Stimulated activated naive CD4-positive, alpha-beta T cell treated with Interleukin-2 at 50 U/mL for 16 hours (primary cell): ENCODE data around the gene STXBP1.
A peak's percentile ranks its signal among the peaks of the same experiment; 100 is the strongest.
"Not testable (repeated sequence)": the region's sequence is repeated elsewhere in the genome, so short reads cannot be mapped to it uniquely, and the experiment has no call there.

ENCODE experiments used
- DNase-seq: peaks from one replicate; lab custom pipeline; 2025; lab: John Stamatoyannopoulos, UW

STXBP1 gene

GRCh38 chr9:127611899-127612790 is at the start of gene STXBP1:
STXBP1 (plus strand) TSS chr9:127612277; CDS start chr9:127612404, 127 bp downstream.
- DNase-seq: peak; percentile 79

- no peak for DNase-seq
Observed at GRCh38 chr9:127562279-127562796, 49.7 kb upstream of the STXBP1 start.

DNA sequence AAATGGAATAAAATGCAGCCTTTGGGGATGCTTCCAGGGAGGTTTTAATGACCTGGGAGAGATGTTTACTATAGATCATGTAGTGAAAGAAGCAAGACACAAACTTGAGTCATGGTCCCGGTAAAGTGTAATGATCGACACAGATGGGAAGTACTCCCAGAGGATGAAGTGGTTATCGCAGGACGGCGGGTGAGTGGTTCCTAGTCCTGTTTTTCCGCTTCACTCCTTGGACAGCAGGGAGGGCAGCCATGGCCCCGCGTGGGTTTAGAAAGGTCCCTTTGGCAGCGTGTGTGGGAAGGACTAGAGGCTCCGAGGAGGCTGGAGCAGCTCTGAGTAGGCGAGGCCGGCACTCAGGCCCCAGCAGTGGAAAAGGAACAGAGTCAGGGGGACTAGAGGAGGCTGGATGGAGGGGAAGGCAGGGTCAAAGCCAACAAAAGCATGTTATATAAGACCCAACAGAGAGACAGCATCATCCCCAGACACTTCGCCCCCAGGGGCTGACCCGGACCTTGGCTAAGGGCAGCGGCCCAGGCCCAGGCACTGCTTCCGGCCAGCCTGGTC is 49.2 kb upstream of the STXBP1 start:
- DNase-seq: no peak

DNA sequence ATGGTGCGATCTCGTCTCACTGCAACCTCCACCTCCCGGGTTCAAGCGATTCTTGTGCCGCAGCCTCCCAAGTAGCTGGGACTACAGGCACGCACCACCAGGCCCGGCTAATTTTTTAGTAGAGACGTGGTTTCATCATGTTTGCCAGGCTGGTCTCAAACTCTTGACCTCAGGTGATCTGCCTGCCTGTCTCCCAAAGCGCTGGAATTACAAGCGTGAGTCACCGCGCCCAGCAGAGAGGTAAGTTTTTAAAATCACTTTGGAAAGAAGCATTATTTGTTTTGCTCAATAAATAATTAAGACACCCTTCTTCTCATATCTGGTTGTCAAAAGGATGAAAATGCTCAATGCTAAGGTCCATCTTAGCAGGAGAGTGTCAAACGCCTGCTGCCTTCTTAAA is 48.5 kb upstream of the STXBP1 start:
- no peak for DNase-seq

DNA sequence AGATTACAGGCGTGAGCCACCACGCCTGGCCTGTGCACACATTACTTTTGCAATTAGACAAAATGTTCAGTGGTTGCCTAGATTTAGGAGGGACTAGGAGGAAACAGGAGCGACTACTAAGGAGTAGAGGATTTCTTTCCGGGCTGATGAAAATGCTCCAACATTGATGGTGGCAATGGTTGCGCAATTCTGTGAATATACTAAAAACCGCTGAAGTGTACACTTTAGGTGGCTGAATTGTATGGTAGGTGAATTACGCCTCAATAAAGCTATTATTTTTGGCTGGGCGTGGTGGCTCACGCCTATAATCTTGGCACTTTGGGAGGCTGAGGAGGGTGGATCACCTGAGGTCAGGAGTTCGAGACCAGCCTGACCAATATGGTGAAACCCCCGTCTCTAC is 46.8 kb upstream of the STXBP1 start:
- no peak for DNase-seq

DNA sequence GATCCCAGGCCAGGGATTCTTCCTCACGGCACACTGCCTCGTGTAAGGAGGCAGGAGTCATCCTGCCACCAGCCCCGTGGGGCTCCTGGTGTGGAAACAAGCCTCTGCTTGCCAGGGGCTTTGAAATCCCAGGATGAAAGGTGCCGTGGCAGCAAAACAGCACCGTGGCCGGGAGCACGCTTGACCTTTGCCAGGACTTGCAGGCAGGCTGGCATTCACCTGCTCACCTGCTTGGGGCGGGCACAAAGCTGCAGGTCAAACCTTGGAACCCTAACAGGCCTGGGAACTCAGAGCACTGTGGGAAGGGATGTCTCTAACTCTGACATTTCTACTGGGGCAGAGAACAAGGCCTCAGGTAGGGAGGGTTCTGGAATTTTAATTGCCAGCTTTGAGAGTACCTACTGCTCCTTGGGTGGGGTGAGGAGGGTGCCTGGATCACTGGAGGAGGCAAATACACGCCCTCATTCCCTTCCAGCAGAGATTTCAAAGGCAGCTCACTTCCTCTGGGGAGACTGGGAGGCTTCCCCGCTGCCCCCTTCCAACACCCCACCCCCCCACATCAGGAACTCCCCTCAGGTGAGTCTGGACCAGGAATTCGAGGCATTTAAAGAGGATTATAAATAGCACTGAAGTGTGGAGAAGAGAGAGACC is 45.6 kb upstream of the STXBP1 start:
- no peak for DNase-seq

DNA sequence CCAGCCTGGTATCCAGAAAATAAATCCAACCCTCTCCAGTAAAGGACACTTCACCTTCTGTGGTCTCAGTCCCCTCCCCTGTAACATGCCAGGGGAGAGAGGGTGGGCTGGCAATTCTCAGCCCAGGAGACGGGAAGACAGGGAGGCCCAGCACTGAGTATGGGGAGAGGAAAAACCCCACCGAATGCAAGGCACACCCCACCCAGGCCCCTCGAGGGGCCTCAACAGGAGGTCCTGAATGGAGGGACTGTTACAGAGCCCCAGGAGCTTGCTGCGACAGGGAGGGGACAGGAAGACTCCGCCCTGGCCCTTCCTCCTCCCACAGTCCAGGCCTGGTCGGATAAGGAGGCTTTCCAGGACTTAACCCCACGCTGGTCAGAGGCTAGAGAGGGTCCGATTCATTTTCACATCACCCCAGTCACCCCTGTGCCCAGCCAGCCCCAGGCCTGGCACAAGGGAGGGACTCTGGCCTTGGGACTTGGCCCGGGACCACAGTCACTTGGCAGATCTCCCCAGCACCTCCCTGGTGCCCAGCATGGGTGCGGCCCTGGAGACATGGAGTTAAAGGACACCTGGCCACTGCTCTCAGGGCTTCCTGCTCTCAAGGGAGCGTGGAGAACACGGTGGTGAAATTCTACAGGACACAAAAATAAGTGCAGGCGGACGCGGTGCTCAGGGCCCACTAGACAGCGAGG is 44.9 kb upstream of the STXBP1 start:
- DNase-seq: no peak

DNA sequence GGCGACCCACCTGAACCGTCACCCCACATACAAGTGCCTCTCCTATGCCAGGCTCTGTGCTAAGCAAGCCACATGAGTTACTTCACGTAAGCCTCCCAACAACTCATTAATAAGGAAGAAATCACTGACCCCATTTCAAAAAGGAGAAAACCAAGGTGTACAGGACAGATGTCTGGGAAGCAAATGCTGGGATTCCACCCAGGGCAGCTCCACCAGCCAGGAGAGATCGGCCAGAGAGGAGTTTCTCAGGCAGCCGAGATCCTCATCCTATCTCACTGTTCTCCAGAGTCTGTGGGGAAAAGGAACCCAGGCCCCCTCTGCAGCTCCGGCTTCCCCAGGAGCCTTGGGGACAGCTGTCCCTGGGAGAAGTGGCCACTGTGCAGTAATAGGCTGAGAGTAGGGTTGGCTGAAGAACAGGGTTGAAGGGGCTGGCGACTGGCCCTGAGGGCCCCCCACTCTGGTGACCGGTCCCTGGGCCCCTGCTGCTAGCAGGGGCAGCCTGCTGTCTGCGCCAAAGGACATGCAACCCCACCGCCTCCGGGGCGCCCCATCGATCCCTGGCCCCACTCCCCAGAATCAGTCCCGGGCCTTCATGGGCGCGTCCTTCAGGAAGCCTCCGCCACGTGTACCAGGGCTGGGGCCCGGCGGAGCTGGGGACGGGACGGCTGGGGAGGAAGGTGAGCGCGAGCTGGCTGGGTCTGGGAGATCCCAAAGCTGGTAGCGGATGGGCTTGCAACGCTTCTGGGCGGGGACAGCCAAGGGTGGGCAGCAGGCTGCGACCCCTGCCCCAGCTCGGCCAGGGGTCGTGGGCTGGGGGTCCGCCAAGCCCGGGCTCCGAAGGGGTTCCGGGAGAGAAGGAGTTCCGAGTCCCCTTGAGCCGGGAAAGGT is 44.1 kb upstream of the STXBP1 start:
- DNase-seq: no peak

DNA sequence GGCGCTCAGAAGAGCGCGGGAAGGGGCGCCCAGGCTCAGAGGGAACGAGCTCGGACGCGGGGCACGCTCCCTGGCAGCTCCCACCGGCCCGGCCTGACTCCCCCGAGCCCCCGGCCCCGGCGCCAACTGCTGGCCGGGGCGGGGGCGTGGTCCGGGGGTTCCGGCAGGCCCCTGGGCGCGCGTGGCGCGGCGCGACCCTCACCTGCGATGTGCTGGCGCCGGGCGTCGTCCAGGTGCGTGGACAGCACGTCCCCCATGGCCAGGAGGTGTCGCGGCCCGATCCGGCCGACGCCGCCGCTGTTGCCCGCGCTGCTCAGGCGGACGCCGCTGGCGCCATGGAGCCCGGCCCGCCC is 43.5 kb upstream of the STXBP1 start:
- no peak for DNase-seq

- peak; percentile 86 for DNase-seq
Observed at GRCh38 chr9:127568971-127569885, 42.8 kb upstream of the STXBP1 start.

- DNase-seq: no peak
Observed at GRCh38 chr9:127569886-127570401, 42.1 kb upstream of the STXBP1 start.

DNA sequence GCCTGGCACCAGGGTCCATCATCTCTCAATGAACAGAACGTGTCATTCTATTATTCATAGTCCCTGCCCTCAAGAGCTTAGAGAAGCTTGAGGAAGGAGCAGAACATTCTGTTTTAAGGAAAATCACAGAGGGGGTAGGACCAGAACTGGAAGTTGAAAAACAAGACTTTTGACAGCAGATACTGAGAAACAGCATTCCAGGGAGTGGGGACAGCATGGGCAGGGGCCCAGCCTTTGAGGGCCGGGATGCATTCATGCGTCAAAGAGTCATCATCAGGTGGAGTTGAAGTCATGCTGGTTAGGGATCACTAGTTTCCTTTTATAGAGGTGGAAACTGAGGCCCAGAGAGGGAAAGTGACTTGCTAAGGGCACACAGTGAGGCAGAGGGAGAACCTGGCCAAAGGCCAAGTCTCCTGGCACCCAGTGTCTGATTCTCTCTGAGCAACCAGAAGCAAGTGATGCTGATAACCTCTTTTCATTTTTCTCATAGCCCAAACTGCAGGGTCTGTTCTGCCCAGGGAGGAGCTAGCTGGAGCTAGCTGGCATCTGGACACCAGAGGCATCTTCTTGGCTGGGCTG is 41.5 kb upstream of the STXBP1 start:
- DNase-seq: no peak

DNA sequence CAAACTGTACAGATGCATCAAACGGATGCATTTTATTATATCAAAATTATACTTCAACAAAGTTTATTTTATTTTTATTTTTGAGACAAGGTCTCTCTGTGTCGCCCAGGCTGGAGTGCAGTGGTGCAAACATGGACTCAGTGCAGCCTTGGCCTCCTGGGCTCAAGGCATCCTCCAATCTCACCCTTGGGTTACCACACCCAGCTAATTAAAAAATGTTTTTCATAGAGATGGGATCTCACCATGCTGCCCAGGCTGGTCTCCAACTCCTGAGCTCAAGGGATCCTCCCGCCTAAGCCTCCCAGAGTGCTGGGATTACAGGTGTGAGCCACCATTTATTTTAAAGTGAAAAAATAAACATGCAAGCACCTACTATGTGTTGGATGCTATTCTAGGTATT is 40.1 kb upstream of the STXBP1 start:
- DNase-seq: no peak

DNA sequence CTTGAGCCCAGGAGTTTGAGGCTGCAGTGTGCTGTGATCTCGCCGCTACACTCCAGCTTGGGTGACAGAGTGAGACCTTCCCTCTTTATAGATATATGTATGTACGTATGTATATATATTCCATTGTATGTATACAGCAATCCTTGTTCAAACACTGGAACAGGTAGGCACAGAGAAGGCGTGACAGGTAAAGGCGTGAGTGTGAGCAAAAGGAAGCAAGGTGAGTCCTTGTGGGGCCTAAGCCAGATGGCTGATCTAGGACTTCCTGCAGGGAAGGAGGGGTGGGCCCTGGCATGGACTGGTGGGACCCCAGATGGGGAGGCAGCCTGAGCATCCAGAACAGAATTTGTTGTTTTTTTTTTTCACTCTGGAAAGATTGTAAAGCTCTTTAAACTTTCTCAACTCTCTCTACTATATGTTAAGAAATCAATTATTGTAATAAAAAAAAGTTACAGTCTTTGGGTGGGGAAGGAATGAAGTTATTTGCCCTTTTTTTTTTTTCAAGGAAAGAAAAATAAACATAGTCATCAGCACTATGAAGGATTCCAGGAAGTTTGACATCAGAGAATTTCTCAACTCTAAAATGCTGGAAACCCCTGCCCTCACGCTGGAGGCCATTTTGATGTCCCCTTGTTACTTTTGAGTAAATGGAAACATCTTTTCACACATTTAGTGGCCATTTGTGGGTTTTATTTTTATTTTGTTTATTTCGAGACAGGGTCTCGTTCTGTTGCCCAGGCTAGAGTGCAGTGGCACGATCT is 38.9 kb upstream of the STXBP1 start:
- DNase-seq: no peak

GRCh38 chr9:127574072-127574993 is 37.7 kb upstream of the STXBP1 start:
- DNase-seq: peak; percentile 44

DNA sequence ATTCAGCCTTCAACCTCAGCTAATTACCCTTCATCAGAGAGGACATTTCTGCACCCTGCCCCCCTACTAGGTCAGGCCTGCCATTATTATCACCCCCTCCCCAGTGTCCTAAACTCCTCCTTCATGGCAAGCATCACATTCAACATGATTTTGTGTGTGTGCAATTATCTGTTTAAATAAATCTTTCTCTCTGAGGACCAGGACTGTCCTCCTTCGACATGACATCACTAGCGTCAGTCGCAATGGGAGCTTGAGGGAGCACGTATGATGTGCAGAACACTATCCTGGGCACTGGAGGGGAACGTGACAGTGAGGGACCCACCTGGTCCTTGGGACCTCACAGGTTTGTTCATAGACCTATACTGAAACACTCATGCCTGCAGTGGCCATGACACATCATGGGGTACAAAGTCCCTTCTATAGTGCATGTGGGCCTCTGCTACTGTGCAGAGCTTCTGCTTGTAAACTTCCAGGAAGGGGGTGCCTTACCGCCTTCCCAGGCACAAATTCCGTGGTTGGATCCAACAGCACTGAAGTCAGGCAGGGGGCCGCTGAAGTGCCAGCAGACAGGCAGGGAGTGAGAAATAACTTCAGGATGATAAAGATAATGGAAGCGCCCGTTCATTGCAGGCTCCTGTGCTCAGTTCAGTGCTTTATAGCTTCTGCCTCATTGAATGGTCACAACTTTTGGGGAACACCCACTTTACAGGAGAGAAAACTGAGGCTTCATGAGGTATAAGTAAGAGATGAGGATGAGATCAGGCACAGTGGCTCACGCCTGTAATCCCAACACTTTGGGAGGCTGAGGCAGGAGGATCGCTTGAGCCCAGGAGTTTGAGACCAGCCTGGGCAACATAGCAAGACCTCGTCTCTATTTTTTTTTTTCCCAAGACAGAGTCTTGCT is 36.0 kb upstream of the STXBP1 start:
- DNase-seq: no peak

DNA sequence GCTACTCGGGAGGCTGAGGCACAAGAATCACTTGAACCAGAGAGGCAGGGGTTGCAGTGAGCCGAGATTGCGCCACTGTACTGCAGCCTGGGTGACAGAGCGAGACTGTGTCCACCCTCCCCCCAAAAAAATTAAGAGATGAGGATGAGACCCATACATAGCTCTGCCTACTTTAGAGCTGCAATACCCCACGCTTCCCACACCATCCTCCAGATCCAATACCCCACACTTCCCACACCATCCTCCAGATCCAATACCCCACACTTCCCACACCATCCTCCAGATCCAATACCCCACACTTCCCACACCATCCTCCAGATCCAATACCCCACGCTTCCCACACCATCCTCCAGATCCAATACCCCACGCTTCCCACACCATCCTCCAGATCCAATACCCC is 34.9 kb upstream of the STXBP1 start:
- not testable (repeated sequence) for DNase-seq
